NCI-H146 (cell line): Measurements from ENCODE around the gene IL34.
"Not testable (repeated sequence)": the region's sequence is repeated elsewhere in the genome, so short reads cannot be mapped to it uniquely, and the experiment has no call there.

Source experiments
- DNase-seq: peaks from one replicate; lab custom pipeline; 2025; lab: John Stamatoyannopoulos, UW

Gene IL34

DNA sequence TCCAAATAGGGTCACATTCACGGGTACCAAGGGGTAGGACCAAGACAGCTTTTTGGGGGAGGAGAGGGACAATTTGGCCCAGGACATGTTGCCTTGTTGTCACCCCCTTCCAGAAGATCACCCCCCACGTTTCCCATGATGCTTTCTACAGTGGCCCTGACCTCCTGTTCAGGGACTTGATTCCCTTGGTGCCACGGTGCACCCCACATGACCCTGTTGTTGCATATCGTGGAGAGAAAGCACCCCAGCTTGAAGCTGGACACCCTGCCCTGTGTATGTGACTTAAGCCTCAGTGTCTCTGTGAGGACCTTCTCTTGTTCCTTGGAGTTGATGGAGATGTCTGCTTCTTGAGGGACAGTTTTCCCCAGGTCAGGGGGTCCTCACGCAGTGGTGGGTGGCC, 12.6 kb downstream of the IL34 start:
- DNase-seq: no peak

GRCh38 chr16:70659546-70659945, 13.2 kb downstream of the IL34 start:
- no peak for DNase-seq

GRCh38 chr16:70659953-70660671, 13.8 kb downstream of the IL34 start:
- no peak for DNase-seq

DNA sequence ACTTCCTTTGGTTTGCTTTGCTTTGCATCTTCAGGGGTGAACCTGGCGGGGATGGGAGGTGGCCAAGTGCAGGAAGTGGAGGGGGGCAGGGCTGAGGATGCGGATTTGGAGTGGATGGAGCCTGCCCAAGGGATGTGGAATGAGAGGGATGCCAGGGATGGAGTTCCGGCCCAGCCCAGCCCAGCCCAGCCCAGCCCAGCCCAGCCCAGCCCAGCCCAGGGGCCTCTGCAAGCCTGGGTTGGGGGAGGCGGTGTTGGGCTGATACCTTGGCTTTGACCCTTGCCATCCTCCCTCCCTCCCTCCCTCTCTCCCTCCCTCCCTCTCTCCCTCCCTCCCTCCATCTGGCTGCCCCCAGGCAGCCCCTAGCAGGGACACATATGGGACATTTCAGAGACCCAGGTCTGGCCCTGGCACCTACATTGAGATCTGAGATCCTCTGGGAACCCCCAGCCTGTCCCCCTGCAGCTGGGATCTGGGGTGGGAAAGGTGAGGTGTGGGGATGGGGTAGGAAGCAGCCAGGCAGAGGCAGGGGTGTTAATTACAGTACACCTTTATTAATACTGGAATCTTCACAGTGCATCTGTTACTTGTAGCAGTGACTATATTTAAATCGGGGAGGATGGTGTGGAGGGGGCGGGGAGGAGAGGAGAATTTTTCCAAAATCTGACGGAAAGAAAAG, 14.5 kb downstream of the IL34 start:
- DNase-seq: no peak

DNA sequence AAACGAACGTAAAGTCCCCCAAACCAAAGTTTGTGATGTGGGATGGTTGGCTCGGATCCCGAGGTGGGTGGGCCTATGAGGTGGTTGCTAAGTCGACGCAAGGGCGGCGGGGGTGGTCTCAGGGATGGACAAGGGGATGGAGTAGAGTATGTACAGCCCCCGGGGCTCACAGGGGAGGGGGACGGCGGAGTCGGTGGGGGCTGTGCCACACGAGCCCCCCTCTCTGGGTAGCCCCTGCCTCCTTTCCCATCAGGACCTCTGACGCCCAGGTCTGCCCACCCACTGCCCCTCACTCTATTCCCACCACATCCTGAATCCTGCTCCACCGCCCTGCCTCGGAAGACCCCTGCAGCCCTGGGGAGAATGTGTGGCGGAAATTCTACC, 15.2 kb downstream of the IL34 start:
- no peak for DNase-seq

- DNase-seq: no peak
Observed at GRCh38 chr16:70661918-70662641, 15.7 kb downstream of the IL34 start.

GRCh38 chr16:70662991-70663523, 16.7 kb downstream of the IL34 start:
- no peak for DNase-seq

- no peak for DNase-seq
Observed at GRCh38 chr16:70663524-70664324, 17.4 kb downstream of the IL34 start.

- DNase-seq: no peak
Observed at GRCh38 chr16:70664325-70665112, 18.2 kb downstream of the IL34 start.

DNA sequence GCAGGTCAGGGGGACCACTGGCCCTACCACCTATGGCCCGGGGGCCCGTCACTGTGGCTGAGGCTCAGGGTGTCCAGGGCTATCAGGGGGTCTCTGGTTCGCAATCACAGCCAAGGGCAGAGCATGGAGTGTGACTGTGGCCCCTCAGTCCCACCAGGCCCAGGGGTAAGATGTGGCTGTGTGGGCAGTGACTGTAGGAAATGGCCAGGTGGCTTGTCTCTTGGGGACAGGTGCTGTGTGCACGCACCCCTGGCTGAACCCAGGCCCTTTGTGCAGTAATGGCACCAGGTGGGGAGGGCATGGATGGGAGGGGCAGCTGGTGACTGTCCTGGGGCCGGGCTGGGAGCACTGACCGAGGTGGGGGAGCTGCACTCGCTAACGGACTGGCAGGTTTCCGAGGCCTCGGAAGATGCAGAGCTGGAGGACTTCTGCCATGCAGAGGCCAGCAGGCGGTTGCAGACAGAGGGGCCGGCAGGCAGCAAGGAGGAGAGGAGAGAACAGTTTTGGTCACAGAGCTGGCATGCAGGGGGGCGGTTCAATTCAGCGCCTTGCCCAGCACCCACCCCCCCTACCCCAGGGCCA, 18.8 kb downstream of the IL34 start:
- DNase-seq: no peak

DNA sequence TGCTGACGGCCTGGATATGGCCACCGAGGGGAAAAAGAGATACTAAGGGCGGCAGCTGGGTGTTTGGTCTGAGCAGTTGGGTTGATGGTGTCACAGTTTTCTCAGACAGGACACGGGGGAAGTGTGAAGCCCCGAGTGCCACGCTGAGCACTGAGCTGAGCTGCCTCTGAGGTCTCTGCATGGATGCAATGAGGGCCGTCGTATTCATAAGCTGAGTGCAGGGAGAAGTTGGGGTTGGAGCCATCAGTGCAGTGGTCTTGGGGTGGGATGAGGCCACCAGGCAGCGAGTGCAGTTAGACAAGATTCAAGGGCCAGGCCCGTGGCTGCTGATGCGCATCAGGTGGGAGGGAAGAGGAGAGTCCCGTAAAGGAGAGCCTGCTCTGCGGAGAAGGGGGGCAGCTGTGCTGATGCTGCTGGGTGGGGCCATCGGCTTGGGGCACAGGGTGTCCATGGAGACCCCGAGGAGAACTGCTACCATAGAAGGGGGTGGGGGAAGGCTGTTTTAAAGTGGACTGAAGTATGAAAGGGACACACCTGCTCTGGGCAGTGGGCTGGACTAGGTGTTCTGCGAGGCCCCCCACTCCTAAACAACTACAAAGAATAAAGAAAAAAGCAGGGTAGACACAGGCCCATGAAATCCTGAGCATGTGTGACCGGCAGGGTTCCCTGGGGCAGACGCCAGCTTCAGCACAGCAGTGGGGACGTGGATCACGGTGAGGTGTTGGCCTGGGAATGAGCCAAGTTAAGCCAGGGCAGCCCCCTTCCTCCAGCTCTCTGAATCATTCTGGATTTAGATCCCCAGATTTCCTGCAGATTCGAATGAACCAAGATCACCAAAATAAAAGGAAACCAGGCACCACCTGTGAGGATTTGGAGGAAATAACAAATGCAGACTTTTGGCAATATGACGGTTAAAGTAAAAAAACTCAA, 19.7 kb downstream of the IL34 start:
- DNase-seq: no peak

GRCh38 chr16:70670175-70670574, 23.8 kb downstream of the IL34 start:
- DNase-seq: no peak

- DNase-seq: not testable (repeated sequence)
Observed at GRCh38 chr16:70670938-70671337, 24.6 kb downstream of the IL34 start.

- DNase-seq: no peak
Observed at GRCh38 chr16:70674221-70675014, 28.1 kb downstream of the IL34 start.

DNA sequence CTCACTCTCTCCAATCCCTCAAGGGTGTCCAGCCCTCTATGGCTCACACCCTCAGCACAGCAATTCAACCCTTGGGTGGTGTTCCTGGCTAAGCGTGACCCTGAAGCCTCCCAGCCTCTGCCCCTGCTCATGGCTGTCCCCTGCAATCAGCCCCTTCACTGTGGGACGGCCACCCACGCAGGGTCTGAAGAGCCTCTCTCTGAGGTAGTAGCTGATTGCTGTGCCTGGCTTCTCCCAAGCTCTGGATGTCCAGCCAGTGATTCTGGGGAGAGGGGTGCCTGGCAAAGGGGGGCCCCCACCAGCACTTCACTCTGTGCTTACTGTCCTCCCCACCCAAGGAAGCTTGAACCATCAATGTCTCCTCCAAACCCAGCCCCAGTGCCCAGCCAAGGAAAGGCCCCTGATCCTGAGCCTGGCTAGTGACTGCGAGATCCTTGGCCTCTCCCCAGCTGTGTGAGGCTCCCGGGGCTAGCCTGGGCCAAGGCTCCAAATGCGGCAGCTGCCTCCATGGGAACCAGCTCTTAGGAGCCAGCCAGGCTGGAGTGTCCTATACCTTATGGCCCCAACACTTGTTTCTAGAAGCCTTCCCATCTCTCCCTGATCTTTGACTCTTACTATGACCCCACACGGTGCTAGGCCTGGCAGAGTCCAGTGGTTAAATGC, 29.6 kb downstream of the IL34 start:
- DNase-seq: no peak

DNA sequence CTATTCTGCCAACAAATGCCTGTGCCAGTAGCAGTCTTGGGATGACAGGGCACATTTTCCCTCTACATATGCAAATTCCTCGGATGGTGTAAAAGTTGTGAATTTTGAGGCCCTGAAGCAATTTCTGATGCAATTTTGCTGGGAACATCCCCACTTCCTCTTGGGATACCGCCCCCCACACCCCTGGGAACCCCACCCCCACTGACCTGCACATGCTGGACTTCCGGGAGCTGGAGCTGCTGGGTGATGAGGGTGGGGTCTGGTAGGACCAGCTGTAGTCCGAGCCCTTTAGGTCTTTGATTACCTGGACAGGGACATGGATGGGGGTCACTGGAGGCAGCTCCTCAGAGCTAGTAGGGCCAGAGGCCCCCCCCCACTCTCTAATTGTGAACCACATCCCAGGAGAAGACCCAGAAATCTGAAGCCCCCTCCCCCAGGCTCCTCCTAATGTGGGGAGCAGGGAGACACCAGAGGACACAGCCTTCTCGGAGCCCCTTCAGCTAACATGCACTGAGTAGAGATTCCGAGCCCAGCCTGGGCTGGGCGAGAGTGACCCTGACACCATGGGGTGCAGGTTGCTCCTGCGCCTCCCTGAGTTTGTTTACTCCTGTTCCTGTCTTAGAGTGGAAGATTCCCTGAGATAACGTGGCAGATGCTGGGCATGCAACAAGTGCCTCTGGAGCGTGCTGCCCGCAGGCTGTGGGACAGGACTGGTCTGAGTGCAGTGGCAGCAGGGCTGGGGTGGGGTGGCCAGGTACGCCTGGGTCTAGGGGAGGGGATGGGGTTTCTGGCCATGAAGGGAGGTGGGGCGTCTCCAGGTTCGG, 30.5 kb downstream of the IL34 start:
- DNase-seq: no peak

GRCh38 chr16:70677499-70678120, 31.3 kb downstream of the IL34 start:
- DNase-seq: no peak
